AG20443 (cell line): Measurements from ENCODE around the gene ELL.

ENCODE experiments used
- DNase-seq: peaks from one replicate; pipeline ENCODE4 v3.0.0; 2012; ENCODE audit warnings: low spot score, mixed read lengths

The ELL gene

DNA sequence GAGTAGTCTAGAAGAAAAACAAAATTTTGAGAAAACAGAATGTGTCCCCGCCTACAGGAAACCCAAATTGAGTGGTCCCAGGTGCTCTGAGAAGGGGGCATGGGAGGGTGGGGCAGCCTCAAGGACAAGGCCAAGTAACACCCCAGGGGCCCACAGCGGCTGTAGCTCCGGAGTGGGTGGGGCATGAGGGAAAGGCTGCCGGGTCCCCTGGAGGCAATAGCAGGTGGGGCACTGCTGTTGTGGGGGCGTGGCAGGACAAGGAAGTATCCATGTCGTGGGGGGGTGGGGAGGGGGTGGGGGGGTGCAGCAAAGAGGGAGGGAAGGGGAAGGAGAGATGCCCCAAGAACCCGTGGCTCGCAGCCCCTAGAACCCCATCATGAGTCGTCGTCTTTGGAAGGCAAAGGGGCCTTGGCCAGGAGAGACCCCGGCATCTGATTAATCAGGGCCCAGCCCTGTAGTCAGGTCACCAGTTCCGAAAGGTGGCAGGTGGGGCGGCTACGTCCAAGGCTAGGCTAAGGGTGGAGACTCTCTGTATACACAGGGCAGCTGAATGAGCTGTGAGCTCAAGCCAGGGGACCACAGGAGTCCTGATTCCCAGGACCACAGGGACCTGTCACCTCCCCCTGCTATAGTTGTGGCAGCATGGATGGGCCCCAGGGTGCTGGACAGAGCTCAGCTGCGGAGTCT, 76.5 kb downstream of the ELL start:
- DNase-seq: no peak

GRCh38 chr19:18444513-18444912, 77.4 kb downstream of the ELL start:
- DNase-seq: no peak

DNA sequence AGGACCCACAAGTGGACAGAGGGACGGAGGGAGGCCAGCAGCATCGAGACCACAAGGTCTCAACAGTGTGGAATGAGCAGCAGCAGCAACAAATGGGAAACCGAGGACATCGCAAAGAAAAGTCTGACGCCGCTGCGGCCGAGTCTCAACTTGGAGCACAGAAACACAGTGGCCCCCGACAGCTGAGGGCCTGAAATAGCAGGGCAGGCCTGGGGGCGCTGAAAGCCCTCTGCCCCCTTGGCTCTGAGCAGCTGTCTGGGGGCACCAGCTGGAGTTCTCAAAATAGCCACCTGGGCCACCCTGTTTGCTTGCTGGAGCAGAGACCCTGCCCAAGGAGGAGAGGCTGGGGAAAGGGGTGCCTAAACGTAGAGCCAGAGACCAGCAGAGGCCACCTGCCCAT, 78.0 kb downstream of the ELL start:
- no peak for DNase-seq

DNA sequence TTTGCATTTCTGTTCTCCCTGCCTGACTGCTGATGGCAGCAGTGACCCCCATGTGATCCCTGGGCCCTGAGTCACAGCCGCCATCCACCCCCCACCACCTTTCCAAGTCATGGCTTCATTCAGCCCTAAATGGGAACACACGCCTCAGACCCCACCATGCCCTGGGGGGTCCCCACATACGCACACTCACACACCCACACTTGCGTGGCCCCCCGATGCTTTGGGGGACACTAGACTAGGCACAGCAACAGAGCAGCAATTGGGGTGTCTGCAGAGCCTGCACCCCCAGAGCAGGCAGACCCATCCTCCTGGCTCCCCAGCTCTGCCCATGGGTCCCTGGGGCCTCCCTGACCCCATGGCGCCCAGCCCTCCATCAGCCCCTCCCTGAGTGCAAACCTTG, 78.5 kb downstream of the ELL start:
- DNase-seq: no peak

DNA sequence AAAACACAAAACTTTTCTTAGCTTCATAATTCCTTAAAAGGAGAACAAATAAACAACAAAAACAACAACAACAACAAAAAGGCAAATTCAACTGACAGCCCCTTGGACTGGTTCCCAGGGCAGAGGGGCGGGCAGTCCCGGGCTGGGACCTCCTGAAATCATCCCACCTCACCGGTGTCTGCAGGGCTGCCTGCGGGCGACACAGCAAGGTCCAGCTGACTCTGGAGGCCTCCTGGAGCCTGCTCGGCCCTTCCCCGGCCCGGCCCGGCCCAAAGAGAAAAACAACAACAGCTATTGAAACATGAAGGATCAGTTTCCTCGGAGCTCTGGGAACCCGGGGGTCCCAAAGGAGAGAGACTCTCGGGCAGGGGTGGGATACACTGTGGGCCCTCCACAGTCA, 78.9 kb downstream of the ELL start:
- no peak for DNase-seq

- no peak for DNase-seq
Measured at GRCh38 chr19:18441804-18442788, 79.8 kb downstream of the ELL start.

GRCh38 chr19:18440936-18441803, 80.7 kb downstream of the ELL start:
- DNase-seq: no peak

GRCh38 chr19:18440415-18440877, 81.4 kb downstream of the ELL start:
- peak; percentile 34 for DNase-seq

GRCh38 chr19:18439910-18440237, 82.0 kb downstream of the ELL start:
- DNase-seq: no peak

GRCh38 chr19:18439025-18439909, 82.6 kb downstream of the ELL start:
- no peak for DNase-seq

DNA sequence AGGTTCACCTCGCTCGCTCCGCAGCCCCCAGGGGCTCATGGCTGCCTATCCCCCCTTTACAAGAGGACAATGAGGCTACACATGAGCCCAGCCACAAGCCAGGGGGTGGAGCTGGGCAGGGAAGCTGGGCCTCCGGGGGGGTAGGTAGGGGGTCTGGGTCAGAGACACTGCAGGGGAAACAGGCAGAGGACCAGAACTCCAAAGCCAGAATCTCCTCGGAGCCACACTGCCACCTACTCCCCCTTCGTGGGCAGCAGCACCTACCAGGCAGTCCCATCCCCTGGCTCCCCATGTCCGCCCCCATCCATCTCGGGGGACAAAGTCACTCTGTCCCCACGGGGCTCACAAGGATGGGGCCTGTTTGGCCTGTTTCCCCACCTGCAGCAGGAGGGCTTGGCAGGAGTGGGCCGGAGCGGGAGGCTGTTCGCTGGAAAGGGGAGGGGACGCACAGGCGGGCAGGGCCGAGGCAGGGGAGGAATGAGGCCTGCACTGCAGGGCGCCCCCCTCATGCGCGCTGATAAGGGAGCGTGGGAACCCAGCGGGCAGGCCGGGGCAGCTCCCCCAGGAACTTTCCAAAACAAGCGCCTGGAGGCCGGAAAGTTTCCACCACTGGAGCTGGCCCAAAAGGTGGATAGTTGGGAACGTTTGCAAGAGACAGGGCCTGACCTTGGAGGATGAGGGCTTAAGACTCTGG, 83.4 kb downstream of the ELL start:
- DNase-seq: no peak

GRCh38 chr19:18437491-18438330, 84.2 kb downstream of the ELL start, which contains the start of gene ISYNA1:
ISYNA1 (minus strand) TSS chr19:18438133; CDS start chr19:18437979, 154 bp downstream.
- DNase-seq: peak; percentile 59

DNA sequence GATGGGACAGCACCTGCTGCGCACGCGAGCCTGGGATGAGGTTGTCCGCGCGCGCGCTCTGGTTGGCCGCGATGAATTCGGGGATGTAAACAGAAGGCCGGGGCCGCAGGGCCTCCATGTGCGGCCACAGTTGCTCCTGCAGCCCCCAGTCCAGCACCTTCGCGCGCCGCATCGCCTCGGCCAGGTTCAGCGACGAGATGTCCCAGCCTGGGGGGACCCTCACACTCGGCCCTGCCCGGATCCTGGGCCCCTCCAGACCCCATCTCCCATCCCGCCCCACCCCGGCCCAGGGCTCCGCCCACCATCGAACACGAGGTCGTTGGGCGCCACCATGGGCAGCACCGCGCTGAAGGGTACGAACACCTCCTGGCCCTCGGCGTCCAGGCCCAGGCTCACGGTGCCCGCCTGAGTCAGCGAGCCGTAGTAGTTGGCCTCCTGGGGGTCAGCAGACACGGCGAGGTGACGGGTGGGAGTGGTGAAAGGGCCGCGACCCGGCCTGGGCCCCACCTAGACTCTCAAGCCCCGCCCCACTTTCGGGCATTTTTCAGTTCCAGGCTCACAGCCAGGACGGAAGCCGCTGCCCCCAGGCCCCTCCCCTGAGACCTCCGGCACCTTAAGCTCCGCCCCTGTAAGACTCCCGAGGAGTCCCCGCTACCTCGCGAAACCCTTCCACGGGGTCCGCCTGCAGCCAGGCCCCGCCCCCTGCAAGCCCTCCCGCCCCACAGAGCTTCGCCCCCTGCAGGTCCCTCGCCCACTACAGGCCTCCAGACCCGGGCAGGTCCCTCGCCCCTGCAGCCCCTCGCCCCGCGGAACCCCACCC, 85.0 kb downstream of the ELL start:
- peak; percentile 81 for DNase-seq

DNA sequence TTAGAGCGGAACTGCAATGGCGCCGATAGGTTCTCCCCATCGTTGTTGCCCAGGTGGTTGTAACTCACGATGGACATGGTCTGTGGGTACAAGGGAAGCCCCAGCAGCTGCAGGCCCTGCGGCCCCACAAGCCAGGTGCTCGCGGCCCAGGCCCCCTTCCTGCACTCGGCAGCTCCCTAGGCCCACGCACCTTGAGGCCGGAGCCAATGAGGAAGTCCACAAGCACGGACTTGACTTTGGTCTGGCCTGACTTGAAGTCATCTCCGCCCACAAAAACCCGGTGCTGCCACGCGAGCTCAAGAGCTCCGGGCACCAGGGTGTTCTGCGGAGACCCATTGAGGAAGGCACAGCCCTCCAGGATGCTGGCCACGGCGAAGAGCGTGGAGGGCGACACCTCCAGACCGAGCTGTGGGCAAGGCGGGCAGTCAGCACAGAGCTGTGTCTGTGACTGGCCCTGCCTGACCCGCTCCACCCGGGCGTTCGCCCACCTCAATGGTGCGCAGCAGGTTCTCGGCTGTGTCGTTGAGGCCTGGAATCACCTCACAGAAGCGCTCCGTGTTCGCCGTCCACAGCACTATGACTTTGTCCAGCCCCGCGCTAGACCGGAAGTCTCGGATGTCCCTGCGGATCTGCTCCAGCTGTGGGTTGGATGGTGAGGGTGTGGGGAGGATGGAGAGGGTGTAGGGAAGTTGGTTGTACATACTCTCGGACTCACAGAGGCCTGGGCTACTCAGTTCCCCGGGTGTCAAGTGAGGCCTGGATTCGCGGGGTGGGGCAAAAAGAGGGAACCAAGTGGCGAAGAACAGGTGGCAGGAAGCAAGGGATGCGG, 85.8 kb downstream of the ELL start:
- no peak for DNase-seq

DNA sequence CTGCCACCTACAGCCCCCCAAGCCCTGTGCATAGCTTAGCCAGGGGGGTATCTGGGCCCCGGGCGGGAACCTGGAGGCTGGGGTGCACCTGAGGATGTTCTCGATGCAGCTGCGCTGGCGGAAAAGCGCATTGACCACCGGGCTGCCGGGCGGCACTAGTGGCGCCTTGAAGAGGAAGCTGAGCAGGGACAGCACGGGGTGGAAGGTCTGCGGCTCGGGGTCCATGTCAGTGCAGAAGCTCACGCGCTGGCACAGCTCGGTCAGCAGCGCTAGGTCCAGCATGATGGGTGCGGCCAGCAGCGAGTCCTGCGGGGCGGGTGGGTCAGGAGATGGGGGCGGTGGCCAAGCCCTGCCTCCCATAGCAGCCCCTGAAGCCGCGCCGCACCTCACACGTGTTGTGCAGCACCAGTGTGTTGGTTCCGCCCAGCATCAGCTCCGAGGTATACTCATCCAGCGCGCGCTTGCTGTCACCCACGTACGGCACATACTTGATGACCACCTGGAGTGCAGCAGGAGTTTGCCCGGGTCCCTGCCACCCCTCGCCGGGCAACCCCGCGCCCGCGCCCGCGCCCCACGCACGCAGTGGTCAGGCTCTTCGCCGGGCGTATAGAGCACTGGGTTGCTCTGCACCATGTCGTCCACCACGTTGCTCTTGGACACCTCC, 86.6 kb downstream of the ELL start:
- DNase-seq: no peak

DNA sequence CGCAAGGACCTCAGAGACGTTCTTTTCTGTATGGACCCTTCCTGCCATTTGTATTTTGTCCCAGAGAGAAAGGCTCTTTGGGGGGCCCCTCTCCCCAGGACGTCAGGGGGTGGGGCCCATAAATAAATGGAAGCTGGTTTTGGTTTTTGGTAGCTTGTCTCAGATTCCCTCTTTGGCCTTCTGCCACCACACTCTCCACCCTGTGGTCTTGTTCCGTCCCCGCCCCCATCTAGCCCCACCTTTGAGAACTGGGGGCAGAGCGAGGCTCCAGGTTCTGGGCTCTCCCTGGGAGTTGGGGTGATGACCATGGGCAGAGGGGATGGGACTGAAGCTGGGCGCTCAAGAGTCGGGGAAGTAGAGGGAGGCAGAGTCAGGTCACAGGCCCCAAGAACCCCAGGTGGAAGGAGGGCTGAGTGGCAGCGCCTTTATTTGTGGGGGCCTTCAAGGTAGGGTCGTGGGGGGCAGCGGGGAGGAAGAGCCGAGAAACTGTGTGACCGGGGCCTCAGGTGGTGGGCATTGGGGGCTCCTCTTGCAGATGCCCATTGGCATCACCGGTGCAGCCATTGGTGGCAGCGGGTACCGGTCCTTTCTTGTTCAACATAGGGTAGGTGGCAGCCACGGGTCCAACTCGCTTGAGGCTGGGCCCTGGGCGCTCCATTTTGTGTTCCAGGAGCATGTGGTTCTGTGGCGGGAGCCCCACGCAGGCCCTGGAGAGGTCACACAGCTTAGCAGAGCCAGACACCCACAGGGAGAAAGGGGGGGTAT, 87.3 kb downstream of the ELL start:
- DNase-seq: no peak
